ENCODE data around the gene METTL25.

The METTL25 gene

GRCh38 chr12:82468563-82468962, 110.2 kb downstream of the METTL25 start:
- DNase-seq (ENCODE audit: low read depth in 1 of 2, low spot score in 1 of 2), result no peak

- DNase-seq (ENCODE audit: low read depth in 1 of 2, low spot score in 1 of 2), result no peak
Measured at GRCh38 chr12:82470906-82471512, 112.7 kb downstream of the METTL25 start.

DNA sequence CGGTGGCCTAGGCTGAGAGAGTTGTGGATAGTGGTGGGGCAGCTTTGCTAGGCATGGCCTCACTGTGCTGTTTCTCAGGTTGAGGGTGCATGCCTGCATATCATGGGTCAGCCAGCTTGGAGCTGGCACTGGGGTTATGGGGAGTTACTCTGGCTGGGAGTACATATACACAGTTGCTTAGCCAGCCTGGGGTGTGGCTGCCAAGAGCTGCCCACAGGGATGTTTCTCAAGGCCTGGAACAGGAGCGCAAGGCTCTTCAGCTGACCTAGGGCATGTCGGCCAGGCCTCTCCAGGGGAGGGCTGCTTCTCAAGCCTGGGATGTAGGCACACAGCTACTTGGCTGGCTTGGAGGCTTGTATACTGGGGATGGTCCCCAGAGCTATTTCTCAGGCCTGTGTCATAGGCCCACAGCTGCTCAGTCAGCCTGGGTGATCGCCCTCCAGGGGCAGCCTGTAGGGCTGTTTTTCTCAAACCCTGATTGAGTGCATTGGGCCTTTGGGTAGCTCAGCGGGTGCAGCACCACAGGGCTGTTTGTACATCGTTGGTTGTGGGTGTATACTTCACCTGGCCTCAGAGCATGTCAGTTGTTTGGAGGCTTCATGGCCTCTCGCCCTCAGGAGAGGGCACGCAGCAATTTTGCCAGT, 114.9 kb downstream of the METTL25 start:
- no peak for DNase-seq (ENCODE audit: low read depth in 1 of 2, low spot score in 1 of 2)

GRCh38 chr12:82474181-82474797, 116.0 kb downstream of the METTL25 start:
- DNase-seq (ENCODE audit: low read depth in 1 of 2, low spot score in 1 of 2), result no peak

- no peak for DNase-seq (ENCODE audit: low read depth in 1 of 2, low spot score in 1 of 2)
Measured at GRCh38 chr12:82474798-82475184, 116.5 kb downstream of the METTL25 start.

GRCh38 chr12:82475211-82475610, 116.9 kb downstream of the METTL25 start:
- no peak for DNase-seq (ENCODE audit: low read depth in 1 of 2, low spot score in 1 of 2)

- no peak for DNase-seq (ENCODE audit: low read depth in 1 of 2, low spot score in 1 of 2)
Measured at GRCh38 chr12:82476511-82476910, 118.2 kb downstream of the METTL25 start.

- no peak for DNase-seq (ENCODE audit: low read depth in 1 of 2, low spot score in 1 of 2)
Measured at GRCh38 chr12:82479511-82479910, 121.2 kb downstream of the METTL25 start.

- DNase-seq (ENCODE audit: low read depth in 1 of 2, low spot score in 1 of 2), result no peak
Measured at GRCh38 chr12:82480606-82481005, 122.3 kb downstream of the METTL25 start.

DNA sequence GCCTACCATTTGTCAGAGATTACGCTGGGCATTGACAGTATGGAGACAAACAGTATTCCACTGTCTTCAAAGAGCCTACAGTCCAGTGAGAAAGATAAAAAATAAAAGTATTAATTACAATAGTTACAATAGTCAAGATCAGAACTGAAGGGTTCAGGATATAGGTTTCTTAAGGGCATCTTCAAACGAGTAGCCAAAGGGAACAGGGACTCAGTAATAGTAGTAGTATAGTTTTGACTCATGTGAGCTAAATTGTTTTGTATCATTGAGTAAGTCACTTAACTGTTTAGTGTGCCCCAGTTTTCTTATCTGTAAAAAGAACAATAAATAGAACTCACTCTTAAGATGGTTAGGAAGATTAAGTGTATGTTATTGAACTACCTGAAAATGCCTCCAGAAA, 123.6 kb downstream of the METTL25 start:
- no peak for DNase-seq (ENCODE audit: low read depth in 1 of 2, low spot score in 1 of 2)

DNA sequence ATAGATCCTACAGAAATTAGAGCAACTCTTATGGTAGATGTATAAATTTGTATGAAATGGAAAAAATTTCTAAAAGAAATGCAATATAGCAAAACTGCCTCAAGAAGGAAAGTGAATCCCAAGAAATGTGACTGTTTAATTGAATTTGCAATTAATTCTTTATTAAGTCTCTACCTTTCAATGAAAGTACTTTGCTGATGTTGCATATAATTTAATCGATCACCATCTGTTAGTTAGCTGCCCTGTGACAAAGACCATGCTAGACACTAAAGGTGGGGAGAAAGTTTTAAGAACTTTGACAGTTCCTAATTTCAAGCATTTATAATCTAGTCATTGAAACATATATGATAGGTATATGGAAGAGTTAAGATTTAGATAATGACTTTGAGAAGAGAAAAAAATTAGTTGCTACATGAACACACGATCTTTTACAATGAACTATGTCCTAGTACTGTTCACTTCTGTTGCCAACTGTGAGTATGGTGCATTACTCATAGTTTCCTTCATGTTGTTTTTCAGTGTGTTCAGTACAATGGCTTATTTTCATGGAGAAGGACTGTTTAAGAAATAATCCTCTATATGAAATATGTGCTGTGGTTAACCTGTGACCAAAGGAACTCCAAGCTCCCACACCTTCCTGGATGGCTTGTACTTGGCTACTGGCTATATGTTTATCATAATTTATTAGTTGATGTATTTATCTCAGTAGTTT, 128.4 kb downstream of the METTL25 start:
- DNase-seq (ENCODE audit: low read depth in 1 of 2, low spot score in 1 of 2), result no peak

DNA sequence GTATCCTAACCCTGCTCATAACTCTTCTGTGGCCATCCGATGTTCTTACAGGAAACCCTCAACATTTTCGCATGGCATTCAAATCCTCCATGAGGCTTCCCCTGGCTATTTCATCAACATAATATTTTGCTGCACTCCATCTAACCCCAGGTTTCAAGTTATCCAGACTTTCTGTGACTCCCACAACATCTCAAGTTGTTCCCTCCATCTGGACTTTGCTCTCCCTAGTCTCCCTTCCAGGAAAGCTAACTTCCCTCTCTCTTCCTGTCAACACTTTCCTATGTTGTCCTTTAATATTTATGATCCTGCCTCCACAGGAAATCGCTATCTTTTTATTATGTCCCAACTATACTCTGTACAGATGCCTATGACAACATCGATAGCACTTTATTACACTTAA, 146.1 kb downstream of the METTL25 start:
- no peak for DNase-seq (ENCODE audit: low read depth in 1 of 2, low spot score in 1 of 2)

GRCh38 chr12:82505150-82505549, 146.8 kb downstream of the METTL25 start:
- no peak for DNase-seq (ENCODE audit: low read depth in 1 of 2, low spot score in 1 of 2)

GRCh38 chr12:82507686-82508085, 149.4 kb downstream of the METTL25 start:
- no peak for DNase-seq (ENCODE audit: low read depth in 1 of 2, low spot score in 1 of 2)

DNA sequence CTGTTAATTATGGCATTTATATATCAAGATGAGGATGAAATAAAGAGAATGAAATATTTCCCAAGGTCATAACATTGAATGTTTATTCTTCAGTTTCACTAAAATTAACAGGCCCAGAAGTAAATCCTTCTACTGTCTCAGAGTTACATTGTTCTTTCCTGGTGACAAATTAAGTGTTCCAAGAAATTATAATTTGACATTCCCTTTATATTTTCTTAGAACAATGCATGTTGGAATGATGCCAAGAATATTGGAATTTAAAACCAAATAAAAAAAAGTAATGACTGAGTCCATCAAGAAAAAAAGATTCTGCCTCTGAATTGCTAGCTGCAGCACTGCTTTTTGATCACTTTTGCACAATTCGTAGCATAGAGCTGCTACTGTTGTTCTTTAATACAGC, 152.1 kb downstream of the METTL25 start:
- DNase-seq (ENCODE audit: low read depth in 1 of 2, low spot score in 1 of 2), result no peak

- no peak for DNase-seq (ENCODE audit: low read depth in 1 of 2, low spot score in 1 of 2)
Measured at GRCh38 chr12:82514880-82515279, 156.6 kb downstream of the METTL25 start.

DNA sequence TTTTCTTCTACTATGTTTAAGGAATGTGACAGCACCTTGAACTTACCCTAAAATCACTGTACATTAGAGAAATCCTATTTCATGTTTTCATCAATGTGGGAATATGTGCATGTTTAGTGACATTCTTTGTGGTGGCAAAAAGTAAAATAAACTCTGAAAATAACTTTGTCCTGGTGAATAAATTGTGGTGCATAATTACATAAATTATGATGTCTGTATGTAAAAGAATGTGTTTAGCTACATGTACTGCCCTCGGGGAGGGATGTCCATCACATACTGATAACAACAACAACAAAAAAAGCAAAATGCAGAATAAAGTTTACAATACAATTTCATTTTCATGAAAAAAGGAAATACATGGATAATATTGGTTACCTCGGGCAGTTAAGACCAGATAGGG, 157.3 kb downstream of the METTL25 start:
- no peak for DNase-seq (ENCODE audit: low read depth in 1 of 2, low spot score in 1 of 2)

GRCh38 chr12:82517027-82517426, 158.7 kb downstream of the METTL25 start:
- no peak for DNase-seq (ENCODE audit: low read depth in 1 of 2, low spot score in 1 of 2)

DNA sequence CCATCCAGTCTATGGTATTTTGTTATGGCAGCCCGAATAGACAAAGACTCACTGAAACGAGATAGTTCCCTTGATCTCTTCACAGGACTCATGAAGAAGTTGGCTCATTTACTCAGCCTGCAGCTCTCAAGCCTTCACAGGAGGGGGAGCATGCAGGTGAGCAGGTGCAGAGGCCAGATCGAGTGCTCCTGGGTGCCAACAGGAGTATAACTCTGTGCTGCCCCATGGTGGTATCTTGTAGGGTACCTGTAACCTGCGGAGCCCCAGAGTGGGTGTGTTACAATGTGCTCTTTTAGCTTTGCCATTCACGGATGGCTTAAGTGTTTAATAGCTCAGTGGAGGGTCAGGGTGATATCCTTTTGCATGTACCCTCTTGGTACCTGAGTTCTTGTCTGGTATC, 159.5 kb downstream of the METTL25 start:
- DNase-seq (ENCODE audit: low read depth in 1 of 2, low spot score in 1 of 2), result no peak

DNA sequence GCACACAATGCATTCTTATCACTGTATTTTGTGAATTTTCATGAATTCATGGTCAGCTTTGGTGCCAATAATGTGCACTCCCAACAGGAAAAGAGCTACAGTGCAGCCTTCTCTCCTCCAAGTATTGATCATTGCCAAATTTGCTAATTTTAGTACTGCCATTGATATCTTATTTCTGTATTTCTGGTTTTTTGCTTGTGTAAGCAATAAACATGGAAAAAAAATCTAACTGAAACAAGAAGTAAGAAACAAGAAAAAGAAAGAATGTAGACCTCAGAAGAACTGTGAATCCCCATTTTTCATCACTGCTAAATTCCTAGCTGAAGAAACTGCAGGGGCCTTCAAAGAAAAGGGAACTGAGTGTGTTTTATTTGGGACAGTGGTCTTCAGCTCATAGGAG, 161.2 kb downstream of the METTL25 start:
- DNase-seq (ENCODE audit: low read depth in 1 of 2, low spot score in 1 of 2), result no peak

DNA sequence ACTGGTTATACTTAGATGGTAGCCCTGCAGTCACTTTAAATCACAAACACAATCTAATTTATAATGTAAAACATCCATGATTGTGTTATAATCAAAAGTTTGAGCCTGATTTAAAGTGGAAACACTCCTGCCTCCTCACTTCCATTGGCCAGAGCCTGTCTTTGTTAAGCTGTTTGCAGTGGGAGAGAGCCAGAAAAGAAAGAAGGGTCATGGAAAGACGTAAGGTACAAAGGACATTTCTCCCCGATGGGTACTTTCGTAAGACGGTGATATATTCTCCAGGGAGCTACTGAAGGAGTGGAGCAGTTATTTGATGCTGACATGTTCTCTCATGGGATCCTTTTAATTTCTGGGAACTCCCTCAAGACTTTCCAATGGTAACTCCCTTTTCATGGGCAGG, 164.0 kb downstream of the METTL25 start:
- no peak for DNase-seq (ENCODE audit: low read depth in 1 of 2, low spot score in 1 of 2)

DNA sequence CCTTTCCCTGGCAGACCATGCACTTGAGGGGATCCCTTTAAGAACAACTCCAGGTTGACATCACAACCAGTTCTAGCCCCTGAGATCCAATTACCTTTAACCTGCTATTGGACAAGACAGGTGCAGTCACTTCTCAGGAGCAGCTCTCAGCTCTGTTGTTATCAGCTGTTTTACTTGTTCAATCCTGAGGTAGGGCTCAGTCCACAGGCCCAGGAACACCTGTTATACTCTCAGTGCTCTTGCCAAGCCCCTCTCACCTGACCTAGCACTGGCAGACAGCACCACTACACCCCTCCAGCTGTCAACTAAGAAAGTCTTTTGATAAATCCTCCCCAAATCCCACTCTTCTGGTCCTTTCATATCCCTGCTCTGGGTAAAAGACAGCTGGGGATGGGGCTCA, 164.4 kb downstream of the METTL25 start:
- no peak for DNase-seq (ENCODE audit: low read depth in 1 of 2, low spot score in 1 of 2)
